Breast epithelium (tissue), 4 donors: ENCODE data around the gene MARCHF11. TPM values are rescaled to one million over a fixed set of nuclear protein-coding genes. Genes with fewer than 3 reads are reported as not detected.

ENCODE experiments used
- DNase-seq, 2 donors: peaks; one replicate each; pipeline ENCODE4 v3.0.0-alpha.2; 2019; ENCODE audit warnings: low spot score in 2 of 2
- H3K27ac ChIP-seq, 2 donors: fragments of 200-600 bp; sonication (generic) in 1 of 2; one replicate each; pipeline ENCODE4 v1.5.1; 2016 to 2019; ENCODE audit warnings: mild to moderate bottlenecking in 1 of 2
- H3K27me3 ChIP-seq, 2 donors: fragments of 200-600 bp; sonication (generic) in 1 of 2; one replicate each; pipeline versions ENCODE4 v1.5.1 to v1.6.0; 2017 to 2019; ENCODE audit warnings: control low read depth in 1 of 2, mild to moderate bottlenecking in 1 of 2
- H3K36me3 ChIP-seq: fragments of 200-600 bp; one replicate; pipeline ENCODE4 v1.5.1; 2019
- H3K4me1 ChIP-seq, 2 donors: fragments of 200-600 bp; sonication (generic); one replicate each; pipeline ENCODE4 v1.5.1; 2016 to 2019; ENCODE audit warnings: control low read depth in 1 of 2
- H3K4me3 ChIP-seq, 3 donors: fragments of 200-600 bp; sonication (generic); 1 replicate in 2 of 3; 2 replicates in 1 of 3; pipeline ENCODE4 v1.5.1; 2016 to 2019; ENCODE audit warnings: mild to moderate bottlenecking in 3 of 3, moderate library complexity in 2 of 3
- H3K9me3 ChIP-seq, 2 donors: fragments of 200-600 bp; sonication (generic) in 1 of 2; one replicate each; pipeline ENCODE4 v1.5.1; 2016 to 2019; ENCODE audit warnings: control low read depth in 1 of 2
- CTCF ChIP-seq, 3 donors: fragments of 450-650 bp; IDR thresholded peaks; one replicate each; pipeline ENCODE4 v1.5.1; 2016 to 2017; ENCODE audit warnings: antibody characterized with exemption in 3 of 3, mild to moderate bottlenecking in 3 of 3, moderate library complexity in 3 of 3
- POLR2A ChIP-seq: fragments of 450-650 bp; IDR thresholded peaks from one replicate; pipeline ENCODE4 v1.6.1; 2016; ENCODE audit warnings: antibody characterized with exemption, mild to moderate bottlenecking, moderate library complexity
- POLR2AphosphoS5 ChIP-seq, 3 donors: sonication (generic); formaldehyde crosslinking; IDR thresholded peaks; one replicate each; pipeline ENCODE4 v1.6.1; 2017; ENCODE audit warnings: antibody characterized with exemption in 3 of 3
- intact Hi-C: fragments of 100-400 bp; cut with DNase I; formaldehyde crosslinking; loops from one replicate; pipeline ENCODE4 v1.15.1; 2023; ENCODE audit warnings: low total_unique reads
- total RNA-seq, 3 donors: library from RNA; depleted of rRNA; stranded (reverse); fragments of >200 nt; gene quantifications; one replicate each; pipeline ENCODE4 v1.1.0, GENCODE V29; 2016

The MARCHF11 gene
- total RNA-seq, 3 donors from 2014 or later = not detected

- no peak overlapping the region for H3K27ac ChIP-seq
- no peak for TF ChIP-seq POLR2A
- TF ChIP-seq POLR2AphosphoS5 (IDR thresholded peaks at IDR 0.05) = no peak
- no peak for TF ChIP-seq CTCF (IDR thresholded peaks at IDR 0.05)
- H3K4me1 ChIP-seq = no peaks in the 10 kb centered on the region
- no peaks in the 10 kb centered on the region for H3K27me3 ChIP-seq
- no peak overlapping the region for H3K4me3 ChIP-seq
- no peak for DNase-seq
- no peaks in the 10 kb centered on the region for H3K9me3 ChIP-seq
- intact Hi-C loops = loop anchor here (2.0 kb wide), 1 partner anchor 60 kb away; no protein-coding TSS in a partner anchor
- no peaks in the 10 kb centered on the region for H3K36me3 ChIP-seq
These were observed 128.3 kb downstream of the MARCHF11 start for GRCh38 chr5:16051246-16051755.

GRCh38 chr5:16050414-16050813 is 129.2 kb downstream of the MARCHF11 start:
- no peak for TF ChIP-seq POLR2A
- TF ChIP-seq CTCF (IDR thresholded peaks at IDR 0.05) = no peak
- no peak for TF ChIP-seq POLR2AphosphoS5 (IDR thresholded peaks at IDR 0.05)
- Histone ChIP-seq H3K27ac (no peak overlapping the region), H3K36me3 (no peaks in the 10 kb centered on the region), H3K9me3 (no peaks in the 10 kb centered on the region), H3K4me1 (no peaks in the 10 kb centered on the region), H3K27me3 (no peaks in the 10 kb centered on the region), H3K4me3 (no peak overlapping the region)
- no peak for DNase-seq
- intact Hi-C loops = loop anchor here (2.0 kb wide), 1 partner anchor 60 kb away; no protein-coding TSS in a partner anchor

- no peaks in the 10 kb centered on the region for H3K36me3 ChIP-seq
- no peak for DNase-seq
- TF ChIP-seq POLR2A = no peak
- TF ChIP-seq POLR2AphosphoS5 (IDR thresholded peaks at IDR 0.05) = no peak
- TF ChIP-seq CTCF (IDR thresholded peaks at IDR 0.05) = no peak
- H3K4me3 ChIP-seq = no peak overlapping the region
- intact Hi-C loops = loop anchor here (2.0 to 10.0 kb wide), 2 partner anchors 61 to 1965 kb away; no protein-coding TSS in a partner anchor
- H3K27me3 ChIP-seq = no peaks in the 10 kb centered on the region
- H3K27ac ChIP-seq = no peak overlapping the region
- no peaks in the 10 kb centered on the region for H3K9me3 ChIP-seq
- H3K4me1 ChIP-seq = no peaks in the 10 kb centered on the region
These were observed 129.8 kb downstream of the MARCHF11 start for GRCh38 chr5:16049761-16050160.

- no peaks in the 10 kb centered on the region for H3K9me3 ChIP-seq
- no peak for TF ChIP-seq POLR2A
- no peak for TF ChIP-seq POLR2AphosphoS5 (IDR thresholded peaks at IDR 0.05)
- no peak for TF ChIP-seq CTCF (IDR thresholded peaks at IDR 0.05)
- no peak overlapping the region for H3K27ac ChIP-seq
- H3K36me3 ChIP-seq = no peaks in the 10 kb centered on the region
- H3K4me3 ChIP-seq = no peak overlapping the region
- no peaks in the 10 kb centered on the region for H3K4me1 ChIP-seq
- DNase-seq = no peak
- no peaks in the 10 kb centered on the region for H3K27me3 ChIP-seq
- intact Hi-C loops = loop anchor here (10.0 kb wide), 1 partner anchor 1967 kb away; no protein-coding TSS in a partner anchor
These were observed 131.5 kb downstream of the MARCHF11 start for GRCh38 chr5:16048132-16048531.

GRCh38 chr5:16043349-16043965 is 136.1 kb downstream of the MARCHF11 start:
- no peaks in the 10 kb centered on the region for H3K36me3 ChIP-seq
- no peak overlapping the region for H3K27ac ChIP-seq
- H3K27me3 ChIP-seq = no peaks in the 10 kb centered on the region
- no peaks in the 10 kb centered on the region for H3K9me3 ChIP-seq
- H3K4me1 ChIP-seq = no peaks in the 10 kb centered on the region
- H3K4me3 ChIP-seq = no peak overlapping the region
- TF ChIP-seq POLR2A (no peak), POLR2AphosphoS5 (IDR thresholded peaks at IDR 0.05) (no peak), CTCF (IDR thresholded peaks at IDR 0.05) (no peak)
- no peak for DNase-seq
- intact Hi-C loops = loop anchor here (10.0 kb wide), 1 partner anchor 1971 kb away; no protein-coding TSS in a partner anchor
